Keratinocyte (primary cell): ENCODE data around the gene LINC01488. TPM values are rescaled to one million over a fixed set of nuclear protein-coding genes. Genes with fewer than 3 reads are reported as not detected.

Source experiments
- DNase-seq: peaks from one replicate; pipeline ENCODE4 v3.0.0-alpha.2; 2011; ENCODE audit warnings: low read depth, missing footprints, low spot score
- FAIRE-seq: peaks from 2 replicates; lab custom pipeline; 2011; peaks lifted over from hg19 to GRCh38; lab: Jason Lieb, UNC
- H2AFZ ChIP-seq: 2 replicates; pipeline ENCODE4 v1.6.0; 2012; ENCODE audit warnings: low read length, control low read depth, inconsistent platforms; ENCODE audit not compliant: control insufficient read depth
- H3K27ac ChIP-seq: 2 replicates; pipeline ENCODE4 v1.5.1; 2011; ENCODE audit warnings: low read length; ENCODE audit not compliant: control insufficient read depth, insufficient read depth
- H3K27me3 ChIP-seq: 3 replicates; pipeline ENCODE4 v1.6.0; 2011; ENCODE audit warnings: low read length; ENCODE audit not compliant: control insufficient read depth, insufficient read depth; ENCODE audit errors: extremely low read depth
- H3K36me3 ChIP-seq, 2 experiments: 2 replicates in 1 of 2; 3 replicates in 1 of 2; pipeline ENCODE4 v1.5.1; 2011; ENCODE audit warnings: low read length in 2 of 2, mild to moderate bottlenecking in 1 of 2; ENCODE audit not compliant: control insufficient read depth in 2 of 2, insufficient read depth in 2 of 2; ENCODE audit errors: extremely low read depth in 1 of 2
- H3K4me1 ChIP-seq: 3 replicates; pipeline ENCODE4 v1.5.1; 2011; ENCODE audit warnings: low read length; ENCODE audit not compliant: control insufficient read depth, insufficient read depth; ENCODE audit errors: extremely low read depth
- H3K4me2 ChIP-seq: 3 replicates; pipeline ENCODE4 v1.6.0; 2011; ENCODE audit warnings: low read depth, low read length; ENCODE audit not compliant: control insufficient read depth, insufficient read depth; ENCODE audit errors: extremely low read depth
- H3K4me3 ChIP-seq, 3 experiments: fragments of 200-600 bp in 1 of 3; sonication (generic) in 1 of 3; 2 replicates in 2 of 3; 3 replicates in 1 of 3; pipeline ENCODE4 v1.5.1; 2011 to 2016; ENCODE audit warnings: low read length in 3 of 3, mild to moderate bottlenecking in 3 of 3, control low read depth in 2 of 3, inconsistent platforms in 1 of 3, low read depth in 1 of 3, mixed read lengths in 1 of 3, mixed run types in 1 of 3, moderate library complexity in 1 of 3; ENCODE audit not compliant: control insufficient read depth in 2 of 3, insufficient read depth in 2 of 3; ENCODE audit errors: extremely low read depth in 1 of 3
- H3K79me2 ChIP-seq: 2 replicates; pipeline ENCODE4 v1.6.0; 2012; ENCODE audit warnings: low read length; ENCODE audit not compliant: control insufficient read depth, insufficient read depth
- H3K9ac ChIP-seq: 3 replicates; pipeline ENCODE4 v1.6.0; 2011; ENCODE audit warnings: low read length; ENCODE audit not compliant: control insufficient read depth, insufficient read depth; ENCODE audit errors: extremely low read depth
- H3K9me1 ChIP-seq: 3 replicates; pipeline ENCODE4 v1.6.0; 2011; ENCODE audit warnings: low read length; ENCODE audit not compliant: control insufficient read depth, insufficient read depth; ENCODE audit errors: extremely low read depth
- H3K9me3 ChIP-seq: 2 replicates; pipeline ENCODE4 v1.5.1; 2012; ENCODE audit warnings: low read depth, low read length; ENCODE audit not compliant: control insufficient read depth
- H4K20me1 ChIP-seq: 3 replicates; pipeline ENCODE4 v1.6.0; 2011; ENCODE audit warnings: low read length; ENCODE audit not compliant: control insufficient read depth, insufficient read depth; ENCODE audit errors: extremely low read depth
- CTCF ChIP-seq, 3 experiments: IDR thresholded peaks in 1 of 3; conservative IDR thresholded peaks in 1 of 3; optimal IDR thresholded peaks in 1 of 3; 2 replicates in 2 of 3; 3 replicates in 1 of 3; pipeline versions ENCODE3 to v1.5.1; 2011; ENCODE audit warnings: low read length in 3 of 3, mild to moderate bottlenecking in 3 of 3, moderate library complexity in 2 of 3, control low read depth in 1 of 3, inconsistent platforms in 1 of 3; ENCODE audit not compliant: insufficient read depth in 2 of 3; ENCODE audit errors: extremely low read depth in 1 of 3
- EZH2 ChIP-seq: IDR thresholded peaks from one replicate; pipeline ENCODE4 v1.6.1; 2012; ENCODE audit warnings: inconsistent platforms, mild to moderate bottlenecking, low read length, moderate library complexity
- dilution Hi-C: fragments of 300-500 bp; cut with MboI; formaldehyde crosslinking; loops from one replicate; pipeline ENCODE4 v1.7.0; 2020; ENCODE audit warnings: low sequenced_read_pairs; ENCODE audit not compliant: extremely low pct_ligation_motif_present
- polyA plus RNA-seq, 5 experiments: library from polyadenylated mRNA; depleted of rRNA in 3 of 5; stranded (reverse) in 3 of 5; stranded (forward) in 1 of 5; unstranded in 1 of 5; fragments of >200 nt; gene quantifications; 1 replicate in 1 of 5; 2 replicates in 3 of 5; 3 replicates in 1 of 5; pipeline versions ENCODE4 v1.2.1 to v1.2.3, GENCODE V29; 2011 to 2012; ENCODE audit warnings: missing spikeins in 2 of 5, low read depth in 1 of 5, low replicate concordance in 1 of 5

The LINC01488 gene
- polyA plus RNA-seq, 1 donor (not counting 4 experiments of a cell fraction or from before 2014, with no cell fraction given), result not detected

GRCh38 chr11:69448471-69449284 is 32.8 kb upstream of the LINC01488 start:
- no peak overlapping the region for H3K27ac ChIP-seq
- DNase-seq (no peak), FAIRE-seq (no peak)
- no peaks in the 10 kb centered on the region for H3K27me3 ChIP-seq
- H3K9me1 ChIP-seq, result no peaks in the 10 kb centered on the region
- no peaks in the 10 kb centered on the region for H3K9me3 ChIP-seq
- H3K36me3 ChIP-seq, result no peaks in the 10 kb centered on the region
- no peak for TF ChIP-seq EZH2
- no peak for TF ChIP-seq CTCF (optimal IDR thresholded peaks at IDR 0.05 in 1 of 3, IDR thresholded peaks at IDR 0.05 in 1 of 3, conservative IDR thresholded peaks at IDR 0.05 in 1 of 3; ENCODE audit: extremely low read depth in 1 of 3, insufficient read depth in 2 of 3, low read length in 3 of 3)
- no peak overlapping the region for H2AFZ ChIP-seq
- no peaks in the 10 kb centered on the region for H4K20me1 ChIP-seq
- no peaks in the 10 kb centered on the region for H3K79me2 ChIP-seq
- H3K4me1 ChIP-seq, result peaks cover 5% of the 10 kb centered on the region
- dilution Hi-C loops, result no loop called here
- H3K9ac ChIP-seq, result no peak overlapping the region
- H3K4me3 ChIP-seq, result no peak overlapping the region
- no peak overlapping the region for H3K4me2 ChIP-seq

GRCh38 chr11:69449320-69450063 is 32.0 kb upstream of the LINC01488 start:
- H3K9me3 ChIP-seq, result no peaks in the 10 kb centered on the region
- H3K27me3 ChIP-seq, result no peaks in the 10 kb centered on the region
- dilution Hi-C loops, result no loop called here
- no peak overlapping the region for H2AFZ ChIP-seq
- no peaks in the 10 kb centered on the region for H3K4me1 ChIP-seq
- DNase-seq (no peak), FAIRE-seq (no peak)
- no peak overlapping the region for H3K9ac ChIP-seq
- H3K4me2 ChIP-seq, result no peak overlapping the region
- H3K9me1 ChIP-seq, result no peaks in the 10 kb centered on the region
- no peak overlapping the region for H3K27ac ChIP-seq
- no peak overlapping the region for H3K4me3 ChIP-seq
- H4K20me1 ChIP-seq, result no peaks in the 10 kb centered on the region
- no peaks in the 10 kb centered on the region for H3K36me3 ChIP-seq
- H3K79me2 ChIP-seq, result no peaks in the 10 kb centered on the region
- TF ChIP-seq EZH2, result no peak
- TF ChIP-seq CTCF (optimal IDR thresholded peaks at IDR 0.05 in 1 of 3, IDR thresholded peaks at IDR 0.05 in 1 of 3, conservative IDR thresholded peaks at IDR 0.05 in 1 of 3; ENCODE audit: extremely low read depth in 1 of 3, insufficient read depth in 2 of 3, low read length in 3 of 3), result no peak
